WTC11 (cell line): ENCODE data around the gene SIRPB2. TPM values are rescaled to one million over a fixed set of nuclear protein-coding genes. Genes with fewer than 3 reads are reported as not detected.

Experiments used
- ATAC-seq: fragments of 200-7000 bp; cut with Tn5 transposase; 2 replicates; pipeline ENCODE4 v1.10.0; 2021; ENCODE audit warnings: mild to moderate bottlenecking, moderate library complexity
- CTCF ChIA-PET: fragments of 300-600 bp; sonication (Branson Sonifier 250); formaldehyde crosslinking; loops from one replicate; lab custom pipeline; 2021; ENCODE audit warnings: antibody characterized with exemption; lab: Charles Lee
- POLR2A ChIA-PET: fragments of 350-600 bp; sonication (Branson Sonifier 250); formaldehyde crosslinking; loops from one replicate; lab custom pipeline; 2021; ENCODE audit warnings: antibody characterized with exemption; lab: Charles Lee
- DNase-seq: peaks from one replicate; pipeline ENCODE4 v3.0.0; 2021; ENCODE audit warnings: low spot score
- H3K27ac Mint-ChIP-seq: 2 replicates; pipeline ENCODE4 v1.8.0; 2021; ENCODE audit warnings: mixed read lengths
- H3K27me3 Mint-ChIP-seq: 2 replicates; pipeline ENCODE4 v1.8.0; 2021; ENCODE audit warnings: low read depth, mild to moderate bottlenecking, moderate library complexity, mixed read lengths
- H3K36me3 Mint-ChIP-seq: 2 replicates; pipeline ENCODE4 v1.8.0; 2021; ENCODE audit warnings: mixed read lengths
- H3K4me1 Mint-ChIP-seq: 2 replicates; pipeline ENCODE4 v1.8.0; 2022; ENCODE audit warnings: mixed read lengths
- H3K4me3 Mint-ChIP-seq: 2 replicates; pipeline ENCODE4 v1.8.0; 2021; ENCODE audit warnings: mild to moderate bottlenecking, moderate library complexity, mixed read lengths
- H3K9me3 Mint-ChIP-seq: 2 replicates; pipeline ENCODE4 v1.8.0; 2021; ENCODE audit warnings: mixed read lengths
- ATF3 ChIP-seq: sonication (generic); formaldehyde crosslinking; conservative IDR thresholded peaks from 2 replicates; pipeline ENCODE4 v1.8.1; 2022; ENCODE audit warnings: mild to moderate bottlenecking, missing genetic modification reagents
- CTCF ChIP-seq: fragments of 200-600 bp; IDR thresholded peaks from 2 replicates; pipeline ENCODE4 v1.8.0; 2022; ENCODE audit warnings: antibody characterized with exemption
- ERG ChIP-seq: fragments of 250-450 bp; sonication (Bioruptor Pico); IDR thresholded peaks from 2 replicates; pipeline ENCODE4 v1.8.0; 2021; ENCODE audit warnings: mild to moderate bottlenecking
- ETV6 ChIP-seq: sonication (generic); formaldehyde crosslinking; IDR thresholded peaks from 2 replicates; pipeline ENCODE4 v1.8.1; 2022; ENCODE audit warnings: mild to moderate bottlenecking, missing genetic modification reagents
- FOXJ3 ChIP-seq: sonication (generic); formaldehyde crosslinking; IDR thresholded peaks from 2 replicates; pipeline ENCODE4 v1.9.0; 2021; ENCODE audit warnings: missing genetic modification reagents, mild to moderate bottlenecking, borderline replicate concordance
- NFE2L1 ChIP-seq: sonication (generic); formaldehyde crosslinking; IDR thresholded peaks from 2 replicates; pipeline ENCODE4 v1.8.1; 2023; ENCODE audit warnings: missing genetic modification reagents
- PRDM15 ChIP-seq: sonication (generic); formaldehyde crosslinking; IDR thresholded peaks from 2 replicates; pipeline ENCODE4 v1.8.0; 2022; ENCODE audit warnings: missing genetic modification reagents
- SP1 ChIP-seq: sonication (generic); formaldehyde crosslinking; conservative IDR thresholded peaks from 2 replicates; pipeline ENCODE4 v1.8.1; 2022; ENCODE audit warnings: missing genetic modification reagents
- STAT6 ChIP-seq: sonication (generic); formaldehyde crosslinking; conservative IDR thresholded peaks from 2 replicates; pipeline ENCODE4 v1.8.1; 2023; ENCODE audit warnings: mild to moderate bottlenecking, low read depth, missing genetic modification reagents, moderate library complexity
- TEAD4 ChIP-seq: sonication (generic); formaldehyde crosslinking; IDR thresholded peaks from 2 replicates; pipeline ENCODE4 v1.8.0; 2022; ENCODE audit warnings: mild to moderate bottlenecking, missing genetic modification reagents
- ZNF263 ChIP-seq: sonication (generic); formaldehyde crosslinking; IDR thresholded peaks from 2 replicates; pipeline ENCODE4 v1.8.1; 2022; ENCODE audit warnings: low read depth, mild to moderate bottlenecking, moderate library complexity, missing genetic modification reagents
- ZNF423 ChIP-seq: fragments of 250-450 bp; sonication (Bioruptor Pico); IDR thresholded peaks from 2 replicates; pipeline ENCODE4 v2.1.2; 2022; ENCODE audit warnings: mild to moderate bottlenecking, moderate library complexity
- ZNF512 ChIP-seq: sonication (generic); formaldehyde crosslinking; IDR thresholded peaks from 2 replicates; pipeline ENCODE4 v1.8.1; 2022; ENCODE audit warnings: missing genetic modification reagents, borderline replicate concordance
- total RNA-seq: library from RNA; stranded (reverse); gene quantifications from 3 replicates; pipeline ENCODE4 v1.2.3, GENCODE V29; 2021

SIRPB2 gene
- total RNA-seq, 1 experiment from 2014 or later, result not detected

GRCh38 chr20:1479831-1480595 lies 11.2 kb downstream of the SIRPB2 start (continued):
- TF ChIP-seq STAT6 (no peak), ZNF263 (CRISPR knock-in tag) (no peak), NFE2L1 (CRISPR knock-in tag) (no peak), ATF3 (CRISPR knock-in tag) (no peak), ZNF423 (CRISPR knock-in tag) (no peak), SP1 (CRISPR knock-in tag) (no peak), CTCF (no peak)

GRCh38 chr20:1478566-1478965 lies 12.7 kb downstream of the SIRPB2 start:
- Mint-ChIP-seq H3K27ac (no peak overlapping the region; the same call in 1 of the 2 replicates), H3K9me3 (no peaks in the 10 kb centered on the region), H3K27me3 (peaks cover 34% of the 10 kb centered on the region), H3K4me3 (no peak overlapping the region), H3K36me3 (no peaks in the 10 kb centered on the region), H3K4me1 (peaks cover 3% of the 10 kb centered on the region; the same call in 1 of the 2 replicates)
- DNase-seq (no peak), ATAC-seq (no peak)
- ChIA-PET POLR2A (no interaction called here), CTCF (no interaction called here)
- TF ChIP-seq FOXJ3 (CRISPR knock-in tag), result no peak

- peaks cover 3% of the 10 kb centered on the region; the same call in 1 of the 2 replicates for H3K4me1 Mint-ChIP-seq
- peaks cover 34% of the 10 kb centered on the region for H3K27me3 Mint-ChIP-seq
- no peak overlapping the region for H3K4me3 Mint-ChIP-seq
- DNase-seq (no peak), ATAC-seq (no peak)
- no peaks in the 10 kb centered on the region for H3K9me3 Mint-ChIP-seq
- TF ChIP-seq NFE2L1 (CRISPR knock-in tag) (no peak), TEAD4 (CRISPR knock-in tag) (no peak), PRDM15 (CRISPR knock-in tag) (no peak), ERG (no peak), ZNF512 (CRISPR knock-in tag) (no peak), ETV6 (CRISPR knock-in tag) (no peak)
- ChIA-PET POLR2A (no interaction called here), CTCF (interaction anchor here (1.6 kb wide), 1 partner anchor 26 kb away, joined by 7 read pairs; no protein-coding TSS in a partner anchor)
- no peak overlapping the region for H3K27ac Mint-ChIP-seq
- no peaks in the 10 kb centered on the region for H3K36me3 Mint-ChIP-seq
Measured at GRCh38 chr20:1477896-1478490, 13.2 kb downstream of the SIRPB2 start.
